Ishikawa (cell line): ENCODE data around the gene PGAM5.

ENCODE experiments used
- CEBPB ChIP-seq: IDR thresholded peaks from 2 replicates; pipeline ENCODE4 v1.6.1; 2012
- CREB1 ChIP-seq: IDR thresholded peaks from 2 replicates; pipeline ENCODE4 v1.6.1; 2012; ENCODE audit warnings: low read depth
- EGR1 ChIP-seq: IDR thresholded peaks from 2 replicates; pipeline ENCODE4 v1.6.1; 2012
- EP300 ChIP-seq: IDR thresholded peaks from 2 replicates; pipeline ENCODE4 v1.6.1; 2012; ENCODE audit warnings: borderline replicate concordance
- FOXM1 ChIP-seq: IDR thresholded peaks from 2 replicates; pipeline ENCODE4 v1.6.1; 2012; ENCODE audit warnings: low read depth, borderline replicate concordance
- MAX ChIP-seq: IDR thresholded peaks from 2 replicates; pipeline ENCODE4 v1.6.1; 2012
- NFIC ChIP-seq: IDR thresholded peaks from 2 replicates; pipeline ENCODE4 v1.6.1; 2012
- RAD21 ChIP-seq: IDR thresholded peaks from 2 replicates; pipeline ENCODE4 v1.6.1; 2012; ENCODE audit warnings: low read depth
- TAF1 ChIP-seq: IDR thresholded peaks from 2 replicates; pipeline ENCODE4 v1.6.1; 2012; ENCODE audit warnings: low read depth, mild to moderate bottlenecking
- TCF12 ChIP-seq: IDR thresholded peaks from 2 replicates; pipeline ENCODE4 v1.6.1; 2012; ENCODE audit warnings: low read depth
- TEAD4 ChIP-seq: IDR thresholded peaks from 2 replicates; pipeline ENCODE4 v1.6.1; 2012
- YY1 ChIP-seq: IDR thresholded peaks from 2 replicates; pipeline ENCODE4 v1.6.1; 2012; ENCODE audit warnings: low read depth
- ZBTB7A ChIP-seq: IDR thresholded peaks from 2 replicates; pipeline ENCODE4 v1.6.1; 2012; ENCODE audit warnings: low read depth
- TF ChIP-seq, protein P1 (sequence below): IDR thresholded peaks from 2 replicates; pipeline ENCODE4 v1.6.1; 2012; ENCODE audit warnings: low read depth, mild to moderate bottlenecking
- TF ChIP-seq, protein P2 (sequence below): IDR thresholded peaks from 2 replicates; pipeline ENCODE4 v1.6.1; 2012

The PGAM5 gene

DNA sequence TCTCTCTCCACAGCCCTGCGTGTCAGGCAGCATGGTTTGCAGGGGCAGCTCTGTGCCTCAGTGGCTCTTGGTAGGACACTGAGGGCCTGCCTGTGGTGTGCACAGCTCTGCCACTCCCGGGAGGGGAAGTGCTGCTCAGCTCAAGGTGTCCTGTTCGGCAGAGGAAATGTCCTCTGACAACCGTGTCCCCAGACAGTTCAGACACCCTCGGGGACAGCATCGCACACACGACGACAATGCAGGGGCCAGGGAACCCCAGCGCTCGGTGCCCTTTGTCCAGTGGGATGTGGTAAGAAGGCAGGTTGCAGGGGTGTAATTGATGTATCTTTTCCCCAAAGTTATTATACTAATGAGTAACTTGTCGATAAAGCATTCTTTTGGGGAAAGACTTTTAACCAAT, 36.8 kb downstream of the PGAM5 start:
- TF ChIP-seq NFIC: no peak
- TF ChIP-seq CREB1: no peak
- TF ChIP-seq CEBPB: no peak
- TF ChIP-seq, protein P1, sequence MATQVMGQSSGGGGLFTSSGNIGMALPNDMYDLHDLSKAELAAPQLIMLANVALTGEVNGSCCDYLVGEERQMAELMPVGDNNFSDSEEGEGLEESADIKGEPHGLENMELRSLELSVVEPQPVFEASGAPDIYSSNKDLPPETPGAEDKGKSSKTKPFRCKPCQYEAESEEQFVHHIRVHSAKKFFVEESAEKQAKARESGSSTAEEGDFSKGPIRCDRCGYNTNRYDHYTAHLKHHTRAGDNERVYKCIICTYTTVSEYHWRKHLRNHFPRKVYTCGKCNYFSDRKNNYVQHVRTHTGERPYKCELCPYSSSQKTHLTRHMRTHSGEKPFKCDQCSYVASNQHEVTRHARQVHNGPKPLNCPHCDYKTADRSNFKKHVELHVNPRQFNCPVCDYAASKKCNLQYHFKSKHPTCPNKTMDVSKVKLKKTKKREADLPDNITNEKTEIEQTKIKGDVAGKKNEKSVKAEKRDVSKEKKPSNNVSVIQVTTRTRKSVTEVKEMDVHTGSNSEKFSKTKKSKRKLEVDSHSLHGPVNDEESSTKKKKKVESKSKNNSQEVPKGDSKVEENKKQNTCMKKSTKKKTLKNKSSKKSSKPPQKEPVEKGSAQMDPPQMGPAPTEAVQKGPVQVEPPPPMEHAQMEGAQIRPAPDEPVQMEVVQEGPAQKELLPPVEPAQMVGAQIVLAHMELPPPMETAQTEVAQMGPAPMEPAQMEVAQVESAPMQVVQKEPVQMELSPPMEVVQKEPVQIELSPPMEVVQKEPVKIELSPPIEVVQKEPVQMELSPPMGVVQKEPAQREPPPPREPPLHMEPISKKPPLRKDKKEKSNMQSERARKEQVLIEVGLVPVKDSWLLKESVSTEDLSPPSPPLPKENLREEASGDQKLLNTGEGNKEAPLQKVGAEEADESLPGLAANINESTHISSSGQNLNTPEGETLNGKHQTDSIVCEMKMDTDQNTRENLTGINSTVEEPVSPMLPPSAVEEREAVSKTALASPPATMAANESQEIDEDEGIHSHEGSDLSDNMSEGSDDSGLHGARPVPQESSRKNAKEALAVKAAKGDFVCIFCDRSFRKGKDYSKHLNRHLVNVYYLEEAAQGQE: no peak
- TF ChIP-seq TCF12: no peak
- TF ChIP-seq, protein P2, sequence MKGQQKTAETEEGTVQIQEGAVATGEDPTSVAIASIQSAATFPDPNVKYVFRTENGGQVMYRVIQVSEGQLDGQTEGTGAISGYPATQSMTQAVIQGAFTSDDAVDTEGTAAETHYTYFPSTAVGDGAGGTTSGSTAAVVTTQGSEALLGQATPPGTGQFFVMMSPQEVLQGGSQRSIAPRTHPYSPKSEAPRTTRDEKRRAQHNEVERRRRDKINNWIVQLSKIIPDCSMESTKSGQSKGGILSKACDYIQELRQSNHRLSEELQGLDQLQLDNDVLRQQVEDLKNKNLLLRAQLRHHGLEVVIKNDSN: no peak
- no peak for TF ChIP-seq TAF1
- TF ChIP-seq MAX: no peak
- no peak for TF ChIP-seq EGR1

DNA sequence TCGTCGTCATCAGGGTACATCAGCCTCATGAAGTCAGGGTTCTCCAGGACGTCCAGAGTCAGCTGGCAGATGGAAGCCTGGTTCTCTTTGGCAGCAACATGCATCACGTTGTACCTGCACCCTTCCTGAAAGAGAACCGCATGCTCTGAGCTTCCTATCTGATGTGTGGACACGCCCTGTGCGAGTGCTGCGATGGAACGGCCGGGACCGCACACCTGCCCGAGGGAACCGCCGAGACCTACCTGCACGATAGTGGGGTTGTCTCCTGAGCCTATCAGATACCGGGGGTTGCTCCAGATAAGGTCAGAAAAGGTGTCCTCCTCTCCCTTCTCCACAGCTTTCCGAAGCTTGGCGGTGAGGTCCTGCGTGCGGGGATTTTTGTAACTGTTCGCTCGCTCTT, 37.3 kb downstream of the PGAM5 start:
- TF ChIP-seq EGR1 (no peak), RAD21 (no peak), MAX (no peak), YY1 (no peak), TEAD4 (no peak), EP300 (no peak), TAF1 (no peak), TCF12 (no peak), ZBTB7A (no peak), CEBPB (no peak), CREB1 (no peak), FOXM1 (no peak), NFIC (no peak)
- TF ChIP-seq, protein P1: no peak
- TF ChIP-seq, protein P2: no peak

GRCh38 chr12:132748319-132748718, 37.7 kb downstream of the PGAM5 start:
- TF ChIP-seq NFIC (no peak), MAX (no peak), CEBPB (no peak), CREB1 (no peak), EGR1 (no peak), FOXM1 (no peak), TEAD4 (no peak), ZBTB7A (no peak), YY1 (no peak), RAD21 (no peak)
- TF ChIP-seq, protein P2: no peak

DNA sequence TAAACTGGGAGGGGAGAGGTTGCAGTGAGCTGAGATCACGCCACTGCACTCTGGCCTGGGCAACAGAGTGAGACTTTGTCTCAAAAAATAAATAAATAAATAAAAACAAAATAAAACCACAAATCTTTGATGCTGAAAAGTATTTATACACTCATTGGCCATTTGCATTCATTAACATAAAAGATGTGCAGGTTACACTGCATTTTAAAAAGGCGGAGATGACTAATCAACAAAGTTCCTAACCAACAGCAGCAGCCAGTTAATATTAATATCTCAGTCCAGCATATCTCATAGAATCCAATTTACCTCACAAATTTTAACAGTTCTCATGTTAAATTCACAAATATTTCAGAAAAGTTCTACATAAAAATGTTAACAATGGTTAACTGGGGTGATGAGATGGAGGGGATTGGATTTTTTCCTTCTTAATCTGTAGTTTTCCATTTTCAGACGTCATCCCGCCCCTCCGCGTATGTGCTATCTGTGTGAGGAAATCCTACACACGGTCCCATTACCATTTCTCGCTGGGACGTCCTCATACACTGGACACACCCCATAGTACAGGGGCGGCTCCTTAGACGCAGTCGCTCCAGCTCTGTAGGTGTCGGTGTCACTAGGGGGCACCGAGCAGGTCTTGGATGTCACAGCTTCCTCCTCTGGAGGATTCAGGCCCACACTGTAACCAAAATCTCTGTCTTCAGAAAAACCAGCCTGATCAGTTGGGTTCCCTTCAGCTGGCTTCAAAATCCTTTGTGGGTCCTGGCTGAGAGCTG, 43.7 kb downstream of the PGAM5 start:
- TF ChIP-seq CEBPB: no peak

DNA sequence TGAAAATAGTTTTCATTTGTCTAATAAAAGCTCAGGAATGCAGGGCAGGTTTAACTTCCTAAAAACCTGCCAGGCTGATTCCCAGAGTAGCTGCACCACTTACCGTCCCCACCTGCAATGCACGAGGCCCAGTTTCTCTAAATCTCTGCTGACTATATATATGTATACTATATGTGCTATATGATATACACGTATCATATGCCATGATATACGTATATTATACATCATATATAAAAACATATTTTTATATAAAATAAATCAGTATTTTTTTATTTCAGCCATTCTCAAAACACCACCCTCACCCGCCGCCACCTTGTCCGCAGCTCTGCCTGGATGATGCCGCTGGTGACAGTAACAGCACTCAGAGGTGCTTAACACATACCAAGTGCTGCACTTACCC, 48.7 kb downstream of the PGAM5 start:
- TF ChIP-seq TEAD4 (no peak), TAF1 (no peak), FOXM1 (no peak)
